Peyer's patch (tissue), 4 donors: ENCODE results near the gene PI4KA. TPM values are rescaled to one million over a fixed set of nuclear protein-coding genes. Genes with fewer than 3 reads are reported as not detected.
A peak's percentile ranks its signal among the peaks of the same experiment; 100 is the strongest.

Source experiments
- DNase-seq, 3 donors: peaks; one replicate each; pipeline ENCODE4 v3.0.0-alpha.2; 2017 to 2019
- H3K27ac ChIP-seq, 4 donors: fragments of 200-600 bp; sonication (generic); one replicate each; pipeline ENCODE4 v1.5.1; 2016 to 2019
- H3K27me3 ChIP-seq, 2 donors: fragments of 200-600 bp; sonication (generic); one replicate each; pipeline ENCODE4 v1.5.1; 2019
- H3K36me3 ChIP-seq, 3 donors: fragments of 200-600 bp; sonication (generic); one replicate each; pipeline ENCODE4 v1.5.1; 2016 to 2019
- H3K4me1 ChIP-seq, 4 donors: fragments of 200-600 bp; sonication (generic); one replicate each; pipeline ENCODE4 v1.5.1; 2016 to 2019
- H3K4me3 ChIP-seq, 4 donors: fragments of 200-600 bp; sonication (generic); 1 replicate in 3 of 4; 2 replicates in 1 of 4; pipeline ENCODE4 v1.5.1; 2016 to 2019; ENCODE audit warnings: mild to moderate bottlenecking in 1 of 4
- H3K9me3 ChIP-seq, 4 donors: fragments of 200-600 bp; sonication (generic); one replicate each; pipeline ENCODE4 v1.5.1; 2016 to 2019; ENCODE audit warnings: mild to moderate bottlenecking in 1 of 4
- POLR2A ChIP-seq, 2 donors: fragments of 450-650 bp; IDR thresholded peaks; one replicate each; pipeline ENCODE4 v1.5.1; 2017; ENCODE audit warnings: antibody characterized with exemption in 2 of 2, mild to moderate bottlenecking in 2 of 2, moderate library complexity in 2 of 2
- total RNA-seq, 4 donors: library from RNA; depleted of rRNA; stranded (reverse); fragments of >200 nt; gene quantifications; one replicate each; pipeline ENCODE4 v1.1.0, GENCODE V29; 2016
- TF ChIP-seq, protein P1 (sequence below), 6 experiments: fragments of 450-650 bp in 4 of 6; fragments of 200-600 bp in 2 of 6; sonication (generic) in 1 of 6; IDR thresholded peaks; one replicate each; pipeline ENCODE4 v1.5.1; 2017 to 2019; ENCODE audit warnings: antibody characterized with exemption in 6 of 6, mild to moderate bottlenecking in 3 of 6, moderate library complexity in 1 of 6

The PI4KA gene
- total RNA-seq, 4 donors from 2014 or later: 99.7 to 184 (median 161) TPM

DNA sequence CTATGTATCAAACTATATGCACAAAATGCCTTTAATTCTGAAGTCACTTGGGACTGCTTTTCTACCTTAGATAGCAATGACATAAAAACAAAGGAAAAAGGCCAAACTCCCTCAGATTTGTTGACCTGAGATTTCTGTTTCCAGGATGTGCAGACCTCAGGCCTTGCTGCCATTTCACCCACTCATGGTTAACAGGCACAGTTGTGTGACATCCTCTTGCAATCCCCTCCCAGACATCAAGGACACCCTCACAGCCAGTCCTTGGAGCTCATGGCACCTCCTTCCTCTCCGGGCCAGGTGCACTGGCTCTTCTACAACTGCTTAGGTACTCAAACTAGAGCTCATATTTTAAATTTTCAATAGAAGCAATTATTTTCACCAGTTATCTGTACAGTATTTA lies 47.4 kb downstream of the PI4KA start:
- Histone ChIP-seq H3K9me3 (no peaks in the 10 kb centered on the region), H3K36me3 (peaks cover 0 to 92% (median 0%) of the 10 kb centered on the region in 3 donors), H3K27me3 (no peaks in the 10 kb centered on the region), H3K4me1 (no peaks in the 10 kb centered on the region), H3K4me3 (no peak overlapping the region), H3K27ac (no peak overlapping the region)
- DNase-seq: peak in 1 of 3 donors; percentile 9
- TF ChIP-seq, protein P1, sequence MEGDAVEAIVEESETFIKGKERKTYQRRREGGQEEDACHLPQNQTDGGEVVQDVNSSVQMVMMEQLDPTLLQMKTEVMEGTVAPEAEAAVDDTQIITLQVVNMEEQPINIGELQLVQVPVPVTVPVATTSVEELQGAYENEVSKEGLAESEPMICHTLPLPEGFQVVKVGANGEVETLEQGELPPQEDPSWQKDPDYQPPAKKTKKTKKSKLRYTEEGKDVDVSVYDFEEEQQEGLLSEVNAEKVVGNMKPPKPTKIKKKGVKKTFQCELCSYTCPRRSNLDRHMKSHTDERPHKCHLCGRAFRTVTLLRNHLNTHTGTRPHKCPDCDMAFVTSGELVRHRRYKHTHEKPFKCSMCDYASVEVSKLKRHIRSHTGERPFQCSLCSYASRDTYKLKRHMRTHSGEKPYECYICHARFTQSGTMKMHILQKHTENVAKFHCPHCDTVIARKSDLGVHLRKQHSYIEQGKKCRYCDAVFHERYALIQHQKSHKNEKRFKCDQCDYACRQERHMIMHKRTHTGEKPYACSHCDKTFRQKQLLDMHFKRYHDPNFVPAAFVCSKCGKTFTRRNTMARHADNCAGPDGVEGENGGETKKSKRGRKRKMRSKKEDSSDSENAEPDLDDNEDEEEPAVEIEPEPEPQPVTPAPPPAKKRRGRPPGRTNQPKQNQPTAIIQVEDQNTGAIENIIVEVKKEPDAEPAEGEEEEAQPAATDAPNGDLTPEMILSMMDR (IDR thresholded peaks at IDR 0.05): no peak
- no peak for TF ChIP-seq POLR2A (IDR thresholded peaks at IDR 0.05)

DNA sequence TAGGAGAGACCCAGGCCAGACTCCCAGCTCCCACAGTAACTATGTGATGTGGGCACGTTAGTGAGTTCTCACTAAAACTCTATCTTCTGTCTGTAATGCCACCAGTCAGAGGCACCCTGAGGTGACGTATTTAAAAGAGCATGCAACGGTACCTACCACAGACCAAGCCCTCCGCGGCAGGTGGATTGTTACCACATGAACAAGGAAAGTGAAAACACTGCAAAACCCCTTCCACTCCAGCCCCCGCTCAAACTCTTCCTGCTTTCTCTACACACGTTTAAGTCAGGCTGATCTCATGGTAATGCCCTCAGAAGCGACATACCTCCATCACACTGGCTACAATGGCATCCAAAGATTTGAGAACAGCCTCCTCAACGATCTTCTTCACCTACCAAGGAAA lies 48.0 kb downstream of the PI4KA start:
- peak in 1 of 3 donors; percentile 11 for DNase-seq
- TF ChIP-seq, protein P1 (IDR thresholded peaks at IDR 0.05): no peak
- TF ChIP-seq POLR2A (IDR thresholded peaks at IDR 0.05): no peak

DNA sequence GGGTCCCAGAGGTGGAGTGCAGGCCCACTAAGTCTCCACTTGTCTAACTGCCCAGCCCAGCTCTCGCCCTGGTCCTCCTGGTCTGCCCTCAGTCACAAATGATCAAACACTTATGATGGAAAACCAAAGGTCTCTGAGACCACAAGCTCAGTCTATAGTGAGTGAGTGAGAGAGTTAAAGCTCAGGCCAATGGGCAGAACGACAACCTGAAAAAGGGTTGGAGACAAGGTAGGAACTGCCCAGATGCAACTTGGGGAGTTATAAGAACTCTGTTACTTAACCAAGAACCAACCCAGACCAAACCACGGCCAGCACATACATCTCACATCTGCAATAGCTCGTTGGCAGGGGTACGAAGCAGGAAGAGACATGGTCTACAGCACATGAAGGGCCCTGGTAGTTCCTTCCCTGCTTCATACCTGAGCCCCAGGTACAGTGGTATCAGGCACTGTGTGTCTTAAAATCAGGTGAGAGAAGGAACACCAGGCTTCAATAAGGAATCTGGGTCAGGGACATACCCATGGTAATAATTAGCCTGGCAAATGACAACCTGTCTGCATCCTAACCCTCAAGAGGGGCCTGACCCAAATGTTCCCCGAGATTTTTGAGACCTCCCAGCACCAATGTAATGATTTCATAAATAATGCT lies 48.9 kb downstream of the PI4KA start:
- Histone ChIP-seq H3K4me1 (no peaks in the 10 kb centered on the region), H3K27ac (no peak overlapping the region), H3K27me3 (no peaks in the 10 kb centered on the region), H3K36me3 (peaks cover 0 to 98% (median 0%) of the 10 kb centered on the region in 3 donors), H3K4me3 (no peak overlapping the region), H3K9me3 (no peaks in the 10 kb centered on the region)
- peak in 1 of 3 donors; percentile 36 for DNase-seq
- TF ChIP-seq, protein P1 (IDR thresholded peaks at IDR 0.05): no peak
- no peak for TF ChIP-seq POLR2A (IDR thresholded peaks at IDR 0.05)

More for the DNA sequence above, 48.0 kb downstream of the PI4KA start:
- H3K4me3 ChIP-seq: no peak overlapping the region
- H3K36me3 ChIP-seq: peaks cover 0 to 92% (median 0%) of the 10 kb centered on the region in 3 donors
- no peaks in the 10 kb centered on the region for H3K9me3 ChIP-seq
- H3K27me3 ChIP-seq: no peaks in the 10 kb centered on the region
- no peaks in the 10 kb centered on the region for H3K4me1 ChIP-seq
- no peak overlapping the region for H3K27ac ChIP-seq

DNA sequence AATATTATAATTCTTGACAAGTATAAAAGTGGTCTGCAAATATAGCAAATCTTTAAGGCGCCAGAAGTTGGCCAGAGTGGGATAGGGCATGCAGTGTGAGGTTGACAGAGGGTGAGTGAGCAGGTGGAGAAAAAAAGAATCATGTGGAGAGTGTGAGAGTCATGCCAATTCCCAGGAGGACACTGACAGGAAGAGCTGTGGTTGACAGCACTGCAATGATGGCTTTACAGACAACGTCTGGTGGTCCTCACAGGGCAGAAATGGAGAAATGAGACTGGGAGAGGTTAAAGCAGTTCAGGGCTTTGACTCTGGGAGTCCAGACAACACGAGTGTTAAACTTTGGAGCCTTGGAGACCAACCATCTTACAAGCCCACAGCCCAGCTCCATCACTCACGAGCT lies 49.8 kb downstream of the PI4KA start:
- Histone ChIP-seq H3K9me3 (no peaks in the 10 kb centered on the region), H3K27me3 (no peaks in the 10 kb centered on the region), H3K4me3 (no peak overlapping the region), H3K36me3 (peaks cover 0 to 98% (median 0%) of the 10 kb centered on the region in 3 donors), H3K27ac (no peak overlapping the region), H3K4me1 (no peaks in the 10 kb centered on the region)
- TF ChIP-seq, protein P1 (IDR thresholded peaks at IDR 0.05): no peak
- no peak for TF ChIP-seq POLR2A (IDR thresholded peaks at IDR 0.05)
- peak in 1 of 3 donors; percentile 15 for DNase-seq

DNA sequence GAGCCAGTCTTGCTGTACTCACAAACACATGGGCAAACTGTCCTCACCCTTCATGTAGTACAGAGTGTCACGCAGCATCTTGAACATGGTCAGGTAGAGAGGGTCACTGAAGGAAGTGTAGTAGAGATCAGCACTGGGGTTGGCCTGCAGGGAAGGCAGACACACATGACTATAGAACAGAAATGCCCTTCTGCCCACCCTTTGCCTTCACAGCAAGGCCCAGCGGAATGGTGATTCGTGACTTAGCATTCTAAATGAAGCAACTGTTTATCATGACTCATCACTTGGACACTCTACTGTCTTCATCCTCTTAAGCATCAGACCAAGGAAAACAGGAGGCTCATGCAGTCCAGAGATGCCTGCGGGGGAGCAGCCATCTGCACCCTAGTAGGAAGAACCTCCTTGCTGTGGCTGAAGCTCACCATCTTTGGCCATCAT lies 51.3 kb downstream of the PI4KA start:
- H3K27ac ChIP-seq: no peak overlapping the region
- TF ChIP-seq, protein P1 (IDR thresholded peaks at IDR 0.05): no peak
- TF ChIP-seq POLR2A (IDR thresholded peaks at IDR 0.05): no peak
- no peaks in the 10 kb centered on the region for H3K4me1 ChIP-seq
- H3K36me3 ChIP-seq: peaks cover 0 to 98% (median 0%) of the 10 kb centered on the region in 3 donors
- H3K27me3 ChIP-seq: no peaks in the 10 kb centered on the region
- DNase-seq: no peak
- no peaks in the 10 kb centered on the region for H3K9me3 ChIP-seq
- no peak overlapping the region for H3K4me3 ChIP-seq
